ENCODE results near the gene ETV6.
A peak's percentile ranks its signal among the peaks of the same experiment; 100 is the strongest.

The ETV6 gene

GRCh38 chr12:11741434-11742092, 92.1 kb downstream of the ETV6 start:
- no peak for DNase-seq (ENCODE audit: low spot score)

- no peak for DNase-seq (ENCODE audit: low spot score)
These were observed 94.2 kb downstream of the ETV6 start for GRCh38 chr12:11743423-11744409.

- no peak for DNase-seq (ENCODE audit: low spot score)
These were observed 94.9 kb downstream of the ETV6 start for GRCh38 chr12:11744410-11744801.

GRCh38 chr12:11745113-11745512, 95.6 kb downstream of the ETV6 start:
- no peak for DNase-seq (ENCODE audit: low spot score)

GRCh38 chr12:11746024-11746771, 96.7 kb downstream of the ETV6 start:
- DNase-seq (ENCODE audit: low spot score): no peak

- no peak for DNase-seq (ENCODE audit: low spot score)
These were observed 97.7 kb downstream of the ETV6 start for GRCh38 chr12:11746940-11747716.

- DNase-seq (ENCODE audit: low spot score): no peak
These were observed 98.5 kb downstream of the ETV6 start for GRCh38 chr12:11747969-11748368.

- no peak for DNase-seq (ENCODE audit: low spot score)
These were observed 99.4 kb downstream of the ETV6 start for GRCh38 chr12:11748903-11749302.

- no peak for DNase-seq (ENCODE audit: low spot score)
These were observed 100.6 kb downstream of the ETV6 start for GRCh38 chr12:11749943-11750690.

- DNase-seq (ENCODE audit: low spot score): no peak
These were observed 103.1 kb downstream of the ETV6 start for GRCh38 chr12:11752403-11753149.

GRCh38 chr12:11753150-11753499, 103.7 kb downstream of the ETV6 start:
- DNase-seq (ENCODE audit: low spot score): no peak

- DNase-seq (ENCODE audit: low spot score): no peak
These were observed 104.4 kb downstream of the ETV6 start for GRCh38 chr12:11753826-11754225.

GRCh38 chr12:11754256-11754655, 104.8 kb downstream of the ETV6 start:
- no peak for DNase-seq (ENCODE audit: low spot score)

- peak; percentile 53 for DNase-seq (ENCODE audit: low spot score)
These were observed 105.9 kb downstream of the ETV6 start for GRCh38 chr12:11755302-11755930.

GRCh38 chr12:11756022-11756421, 106.5 kb downstream of the ETV6 start:
- DNase-seq (ENCODE audit: low spot score): no peak

GRCh38 chr12:11756523-11756922, 107.0 kb downstream of the ETV6 start:
- DNase-seq (ENCODE audit: low spot score): no peak

GRCh38 chr12:11757095-11757494, 107.6 kb downstream of the ETV6 start:
- no peak for DNase-seq (ENCODE audit: low spot score)

- no peak for DNase-seq (ENCODE audit: low spot score)
These were observed 108.1 kb downstream of the ETV6 start for GRCh38 chr12:11757531-11757930.

- no peak for DNase-seq (ENCODE audit: low spot score)
These were observed 108.6 kb downstream of the ETV6 start for GRCh38 chr12:11758087-11758486.

Data from GM03348 (cell line).